ENCODE results near the gene GIMAP2. TPM values are rescaled to one million over a fixed set of nuclear protein-coding genes. Genes with fewer than 3 reads are reported as not detected.

The GIMAP2 gene
- total and polyA plus RNA-seq, 9 of the 15 experiments (the other 6 are each of a cell fraction or from before 2014, with no cell fraction given): 0.37 to 1.8 (median 1.2) TPM

- TF ChIP-seq PCBP1 (IDR thresholded peaks at IDR 0.05; ENCODE audit: low read depth, low read length, poor library complexity, severe bottlenecking) (peak; percentile 95), GATAD2A (IDR thresholded peaks at IDR 0.05) (no peak), FOXO4 (CRISPR knock-in tag; IDR thresholded peaks at IDR 0.05) (no peak), XRCC4 (IDR thresholded peaks at IDR 0.05; ENCODE audit: extremely low read depth, insufficient read depth, insufficient read length) (no peak), MAFK (IDR thresholded peaks at IDR 0.05; ENCODE audit: low read length) (no peak)
- TF ChIP-seq, protein P1, sequence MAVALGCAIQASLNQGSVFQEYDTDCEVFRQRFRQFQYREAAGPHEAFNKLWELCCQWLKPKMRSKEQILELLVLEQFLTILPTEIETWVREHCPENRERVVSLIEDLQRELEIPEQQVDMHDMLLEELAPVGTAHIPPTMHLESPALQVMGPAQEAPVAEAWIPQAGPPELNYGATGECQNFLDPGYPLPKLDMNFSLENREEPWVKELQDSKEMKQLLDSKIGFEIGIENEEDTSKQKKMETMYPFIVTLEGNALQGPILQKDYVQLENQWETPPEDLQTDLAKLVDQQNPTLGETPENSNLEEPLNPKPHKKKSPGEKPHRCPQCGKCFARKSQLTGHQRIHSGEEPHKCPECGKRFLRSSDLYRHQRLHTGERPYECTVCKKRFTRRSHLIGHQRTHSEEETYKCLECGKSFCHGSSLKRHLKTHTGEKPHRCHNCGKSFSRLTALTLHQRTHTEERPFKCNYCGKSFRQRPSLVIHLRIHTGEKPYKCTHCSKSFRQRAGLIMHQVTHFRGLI (CRISPR knock-in tag; IDR thresholded peaks at IDR 0.05): no peak
Measured at GRCh38 chr7:150645259-150646020, 40.1 kb upstream of the GIMAP2 start (continued).

Measured in K562 (cell line).